GM18867 (cell line): ENCODE measurements around the gene SPATA13.
"Not testable (repeated sequence)": the region's sequence is repeated elsewhere in the genome, so short reads cannot be mapped to it uniquely, and the experiment has no call there.

Experiments used
- ATAC-seq: cut with Tn5 transposase; IDR thresholded peaks from one replicate; pipeline ENCODE4 v1.9.1; 2021; ENCODE audit warnings: mild to moderate bottlenecking, moderate library complexity; ENCODE audit not compliant: unreplicated experiment

SPATA13 gene

DNA sequence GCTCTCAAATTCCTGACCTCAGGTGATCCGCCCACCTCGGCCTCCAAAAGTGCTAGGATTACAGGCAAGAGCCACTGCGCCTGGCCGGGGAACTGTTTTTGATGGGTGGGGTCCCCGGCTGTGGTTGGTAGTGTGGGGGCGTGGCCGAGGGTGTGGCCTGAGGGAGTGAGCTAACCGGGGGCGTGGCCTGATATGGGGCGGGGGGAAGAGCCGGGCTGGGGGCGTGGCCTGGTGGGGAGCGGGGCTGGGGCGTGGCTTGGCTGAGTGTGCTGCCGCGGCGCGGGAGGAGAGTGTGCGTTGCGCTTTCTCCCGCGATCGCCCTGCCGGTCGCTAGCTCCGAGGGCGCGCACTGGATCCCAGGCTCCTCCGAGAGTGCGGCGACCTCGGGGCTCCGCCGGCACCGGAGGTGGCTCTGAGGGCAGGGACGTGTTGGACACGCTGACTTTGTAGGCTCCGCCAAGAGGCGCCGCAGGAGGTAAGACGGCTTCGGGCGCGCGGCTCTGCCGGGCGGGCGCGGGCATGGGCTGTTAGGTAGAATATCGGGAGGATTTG is at the start of gene SPATA13:
Gene SPATA13, plus strand, starts transcription at position 263 of the 552 bp plus-strand sequence. CDS start 62,210 bp downstream, outside the sequence.
- peak; percentile 85 for ATAC-seq

DNA sequence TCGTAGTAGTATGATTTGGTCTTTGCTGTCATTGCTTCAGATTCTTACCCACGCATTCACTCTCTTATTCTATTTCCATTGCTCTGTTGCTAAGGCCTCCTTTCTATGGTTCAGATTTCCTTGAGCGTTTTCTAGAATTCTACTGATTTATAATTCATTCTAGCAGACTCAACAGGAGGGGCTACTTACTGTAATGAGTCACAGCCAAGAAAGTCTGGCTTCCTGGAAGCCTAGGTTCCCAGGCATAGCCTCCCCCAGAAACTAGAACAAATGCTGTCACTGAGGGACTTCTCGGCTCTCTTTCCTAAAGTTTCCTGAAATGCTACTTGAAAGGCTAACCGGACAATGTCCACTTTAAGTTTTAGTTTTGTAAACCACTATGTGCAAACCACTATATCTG is 47.7 kb upstream of the SPATA13 start:
- ATAC-seq = no peak

GRCh38 chr13:24115671-24116070 is 44.8 kb upstream of the SPATA13 start:
- ATAC-seq = no peak

GRCh38 chr13:24116131-24116530 is 44.4 kb upstream of the SPATA13 start:
- no peak for ATAC-seq

DNA sequence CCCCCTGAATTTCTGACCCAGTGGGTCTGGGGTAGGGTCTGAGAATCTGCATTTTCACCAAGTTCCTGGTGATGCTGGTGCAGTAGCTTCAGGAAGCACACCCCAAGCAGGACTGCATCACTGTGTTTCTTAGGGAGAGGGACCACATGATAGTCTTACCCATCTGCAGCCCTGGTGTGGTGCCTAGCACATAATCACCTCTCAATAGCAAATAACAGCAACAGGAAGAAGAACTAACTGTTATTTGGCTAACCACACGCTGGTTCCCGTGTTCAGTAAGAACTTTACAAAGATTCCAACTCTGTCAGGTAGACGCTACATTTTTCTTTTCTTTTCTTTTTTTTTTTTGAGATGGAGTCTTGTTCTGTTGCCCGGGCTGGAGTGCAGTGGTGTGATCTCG is 41.9 kb upstream of the SPATA13 start:
- ATAC-seq = no peak

GRCh38 chr13:24119626-24120508 is 40.7 kb upstream of the SPATA13 start:
- no peak for ATAC-seq

GRCh38 chr13:24122045-24122444 is 38.5 kb upstream of the SPATA13 start:
- ATAC-seq = not testable (repeated sequence)

GRCh38 chr13:24122569-24122968 is 38.0 kb upstream of the SPATA13 start:
- no peak for ATAC-seq

DNA sequence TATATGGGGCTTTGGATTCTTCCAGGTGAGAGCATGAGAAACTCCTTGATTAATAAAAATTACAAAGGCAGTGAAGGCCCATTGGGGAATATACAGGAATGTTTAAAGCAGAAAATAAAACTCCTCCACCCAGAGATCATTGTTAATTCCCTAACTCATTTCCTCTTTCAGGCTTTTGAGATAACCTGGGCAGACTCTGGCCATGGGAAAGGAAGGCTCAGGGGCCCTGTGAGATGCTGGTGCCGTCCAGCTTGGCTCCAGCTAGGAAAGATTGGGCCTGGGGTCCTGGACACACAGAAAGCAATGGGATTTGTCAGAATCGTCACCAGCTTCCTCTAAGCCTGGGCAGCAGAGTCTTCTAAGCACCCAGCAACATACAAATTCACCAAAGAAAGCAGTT is 36.8 kb upstream of the SPATA13 start:
- no peak for ATAC-seq

GRCh38 chr13:24124789-24125476 is 35.6 kb upstream of the SPATA13 start:
- ATAC-seq = peak; percentile 90

GRCh38 chr13:24127116-24127631 is 33.3 kb upstream of the SPATA13 start:
- ATAC-seq = peak; percentile 52

DNA sequence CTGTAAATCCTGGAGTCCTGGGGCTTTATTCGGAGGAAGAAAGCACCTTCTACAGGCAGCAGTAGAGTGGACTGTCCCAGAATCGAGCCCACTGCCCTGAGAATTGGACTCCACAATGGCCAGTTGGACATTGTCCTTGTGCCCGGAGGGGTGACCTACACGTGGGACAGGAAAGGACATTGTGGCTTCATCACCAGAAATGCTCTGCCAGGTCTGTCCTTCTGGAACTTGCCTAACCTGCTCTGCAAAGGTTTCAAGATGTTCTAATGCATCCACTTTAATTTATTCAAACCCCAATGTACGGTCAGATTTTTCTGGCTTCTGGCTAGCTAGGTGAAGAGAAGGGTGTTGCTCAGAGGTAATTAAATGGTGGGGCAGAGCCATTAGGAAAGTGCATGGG is 32.4 kb upstream of the SPATA13 start:
- ATAC-seq = no peak

DNA sequence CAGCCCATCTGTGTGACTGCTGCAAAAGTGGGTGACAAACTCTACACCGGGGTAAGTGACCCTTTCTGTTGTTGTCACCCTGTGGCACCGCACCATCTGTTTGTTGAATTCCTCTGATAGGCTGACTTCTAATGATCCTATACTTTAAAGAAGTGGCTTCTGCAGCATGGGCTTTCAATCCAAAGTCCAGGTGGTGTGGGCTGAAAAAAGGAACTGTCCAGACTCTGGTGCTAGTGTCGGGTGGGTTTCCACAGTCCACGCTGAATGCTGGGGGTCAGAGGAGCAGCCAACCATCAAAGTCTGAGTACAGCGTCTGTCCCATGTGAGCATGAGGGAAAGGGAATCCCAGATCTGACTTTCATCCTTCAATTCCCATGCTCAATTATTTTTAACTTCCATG is 31.6 kb upstream of the SPATA13 start:
- ATAC-seq = no peak

- no peak for ATAC-seq
These were observed 30.4 kb upstream of the SPATA13 start for GRCh38 chr13:24129914-24130774.

GRCh38 chr13:24131749-24132148 is 28.8 kb upstream of the SPATA13 start:
- no peak for ATAC-seq

GRCh38 chr13:24133021-24133795 is 27.3 kb upstream of the SPATA13 start:
- no peak for ATAC-seq

GRCh38 chr13:24134231-24134630 is 26.3 kb upstream of the SPATA13 start:
- no peak for ATAC-seq

DNA sequence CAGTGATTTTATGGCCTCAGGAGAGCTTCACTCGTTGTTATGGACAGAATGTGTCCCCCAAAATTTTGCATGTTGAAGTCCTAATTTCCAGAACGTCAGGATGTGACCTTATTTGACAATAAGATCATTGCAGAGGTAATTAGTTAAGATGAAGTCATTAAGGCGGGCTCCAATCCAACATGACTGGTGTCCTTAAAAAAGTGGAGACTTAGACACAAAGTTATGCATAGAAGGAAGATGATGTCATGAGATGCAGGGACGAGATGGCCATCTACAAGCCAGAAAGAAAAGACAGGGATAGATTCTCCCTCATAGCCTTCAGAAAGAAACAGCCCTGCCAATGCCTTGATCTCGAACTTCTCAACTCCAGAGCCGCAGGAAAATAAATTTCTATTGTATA is 25.8 kb upstream of the SPATA13 start:
- ATAC-seq = no peak

GRCh38 chr13:24135674-24136300 is 24.7 kb upstream of the SPATA13 start:
- no peak for ATAC-seq
